LoVo (cell line): ENCODE data around the gene TEAD3.

ENCODE experiments used
- DNase-seq: peaks from one replicate; pipeline ENCODE4 v3.0.0-alpha.2; 2016; ENCODE audit warnings: low spot score

The TEAD3 gene

DNA sequence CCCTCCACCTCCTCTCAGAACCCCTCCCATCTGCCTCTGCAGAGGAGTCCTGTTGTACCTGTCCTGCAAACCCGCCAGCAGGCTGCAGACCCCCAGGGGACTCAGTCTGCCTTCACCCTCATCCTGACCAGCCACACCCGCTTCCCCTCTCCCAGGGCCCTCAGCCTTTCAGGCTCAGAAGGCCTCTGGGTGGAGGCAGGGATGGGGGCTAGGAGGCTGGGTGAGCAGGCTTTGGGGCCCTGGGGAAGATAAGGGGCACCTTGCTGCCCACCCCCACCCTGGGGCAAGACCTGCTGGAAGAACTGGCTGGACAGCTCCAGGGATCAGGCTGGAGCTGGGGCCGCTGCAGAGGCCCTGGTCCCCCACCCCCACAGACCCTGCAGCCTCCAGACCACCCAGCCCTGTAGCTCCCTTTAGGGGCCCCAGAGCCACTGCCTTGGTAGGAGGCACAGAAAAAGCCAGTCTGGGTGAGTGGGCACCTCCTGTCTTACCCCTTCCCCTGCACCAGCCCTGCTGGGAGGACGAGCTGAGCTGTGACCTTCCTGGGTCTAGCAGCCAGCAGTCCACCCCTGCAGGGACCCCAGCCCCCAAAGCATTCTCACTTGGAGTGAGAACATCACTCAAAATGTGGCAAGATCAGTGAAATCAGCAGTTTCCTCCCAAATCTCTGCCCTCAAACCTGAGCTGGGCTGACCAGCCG lies 5.2 kb downstream of the TEAD3 start:
- DNase-seq = no peak

DNA sequence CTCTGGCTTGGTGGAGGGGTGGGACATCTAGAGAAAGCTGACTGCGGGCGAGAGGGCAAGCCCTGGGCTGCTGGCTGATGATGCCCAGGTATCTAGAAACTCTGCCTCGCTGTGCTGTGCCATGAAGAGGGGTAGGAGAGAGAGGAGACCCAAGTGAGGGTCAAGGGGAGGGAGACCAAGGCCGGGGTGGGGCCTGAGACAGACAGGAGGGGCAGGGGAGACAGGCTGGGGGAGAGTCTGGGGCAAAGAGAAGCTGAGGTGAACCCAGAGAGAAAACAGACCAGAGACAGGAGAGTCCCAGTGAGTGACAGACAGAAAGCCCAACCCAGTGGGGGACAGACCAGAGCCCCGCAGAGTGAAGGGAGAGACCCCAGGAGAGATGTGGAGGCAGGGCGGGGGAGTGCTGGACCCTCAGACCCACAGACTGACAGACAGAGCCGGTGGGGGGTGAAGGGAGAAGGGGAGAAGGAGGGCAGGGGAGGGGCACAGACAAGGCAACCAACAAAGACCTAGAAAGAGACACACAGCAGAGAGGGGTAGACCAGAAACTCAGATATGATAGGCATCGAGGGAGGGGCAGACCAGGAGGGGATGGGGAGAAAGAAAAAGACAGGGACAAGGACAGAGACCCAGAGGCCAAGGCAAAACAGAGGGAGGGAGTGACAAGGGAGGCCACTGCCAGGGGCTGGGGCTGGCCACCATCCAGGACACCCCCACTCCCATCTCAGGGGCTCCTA lies 5.9 kb downstream of the TEAD3 start:
- no peak for DNase-seq

DNA sequence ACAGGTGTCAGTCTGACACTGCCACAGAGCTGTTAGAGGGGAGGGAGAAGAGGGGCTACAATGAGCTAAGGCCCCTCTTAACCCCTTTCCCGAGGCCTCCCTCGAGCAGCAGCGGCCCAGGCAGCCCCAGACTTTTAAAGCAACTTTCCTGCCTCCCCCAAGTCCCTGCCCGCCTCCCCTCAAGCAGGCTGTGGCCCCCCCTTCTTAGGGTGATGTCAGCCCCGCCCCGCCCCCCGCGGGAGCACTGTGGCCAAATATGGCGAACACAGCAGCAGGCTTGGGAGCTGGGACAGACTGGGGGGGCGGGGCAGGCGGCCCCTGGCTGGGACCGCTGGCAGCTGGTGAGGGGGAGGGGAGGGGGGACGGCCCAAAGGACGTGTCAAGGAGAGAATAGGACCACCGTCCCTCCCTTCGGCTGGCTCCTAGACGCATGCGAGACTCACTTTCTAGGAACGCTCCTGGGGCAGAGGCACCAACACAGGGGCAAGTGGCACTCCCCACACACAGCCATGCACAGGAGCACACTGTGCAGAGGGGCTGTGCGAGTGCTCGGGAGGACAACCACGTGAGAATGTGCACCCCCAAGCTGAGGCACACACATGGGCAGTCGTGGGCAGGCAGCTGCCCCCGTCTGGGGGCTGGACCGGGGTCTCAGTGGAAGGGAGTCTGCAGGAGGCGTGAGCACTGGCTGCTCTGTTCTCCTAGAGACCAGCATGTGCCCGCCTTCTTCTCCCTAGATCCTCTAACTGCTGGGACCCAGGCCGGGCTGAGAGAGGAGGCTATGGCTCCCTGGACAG lies 6.7 kb downstream of the TEAD3 start:
- DNase-seq = no peak

DNA sequence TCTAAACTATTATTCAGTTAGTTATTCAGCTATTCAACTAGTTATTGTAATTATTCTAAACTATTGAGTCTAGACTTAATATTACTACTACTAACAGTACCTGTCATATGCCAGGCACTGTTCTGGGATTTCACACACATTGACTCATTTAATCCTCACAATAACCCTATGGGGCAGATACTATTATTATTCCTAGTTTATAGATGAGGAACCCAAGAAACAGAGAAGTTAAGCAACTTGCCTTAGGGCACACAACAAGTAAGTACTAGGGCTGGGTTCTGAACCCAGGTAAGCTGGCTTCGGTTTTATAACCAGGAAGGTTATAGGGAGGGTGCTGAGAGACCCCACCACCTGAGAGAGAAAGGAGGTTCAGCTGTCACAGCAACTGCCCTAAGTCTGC lies 7.8 kb downstream of the TEAD3 start:
- DNase-seq = no peak

DNA sequence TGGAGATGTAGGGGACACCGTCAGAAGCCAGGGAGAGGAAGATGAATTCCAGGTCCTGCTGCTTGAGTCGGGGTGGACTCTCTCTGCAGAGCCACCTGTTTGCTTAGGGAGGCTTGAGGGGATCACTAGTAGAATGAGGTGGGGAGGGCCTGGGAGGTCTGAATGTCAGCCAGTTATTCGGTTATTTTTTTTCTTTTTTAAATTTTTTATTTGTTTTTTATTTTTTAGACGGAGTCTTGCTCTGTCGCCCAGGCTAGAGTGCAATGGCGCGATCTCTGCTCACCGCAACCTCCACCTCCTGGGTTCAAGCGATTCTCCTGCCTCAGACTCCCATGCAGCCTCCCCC lies 8.4 kb downstream of the TEAD3 start:
- no peak for DNase-seq

DNA sequence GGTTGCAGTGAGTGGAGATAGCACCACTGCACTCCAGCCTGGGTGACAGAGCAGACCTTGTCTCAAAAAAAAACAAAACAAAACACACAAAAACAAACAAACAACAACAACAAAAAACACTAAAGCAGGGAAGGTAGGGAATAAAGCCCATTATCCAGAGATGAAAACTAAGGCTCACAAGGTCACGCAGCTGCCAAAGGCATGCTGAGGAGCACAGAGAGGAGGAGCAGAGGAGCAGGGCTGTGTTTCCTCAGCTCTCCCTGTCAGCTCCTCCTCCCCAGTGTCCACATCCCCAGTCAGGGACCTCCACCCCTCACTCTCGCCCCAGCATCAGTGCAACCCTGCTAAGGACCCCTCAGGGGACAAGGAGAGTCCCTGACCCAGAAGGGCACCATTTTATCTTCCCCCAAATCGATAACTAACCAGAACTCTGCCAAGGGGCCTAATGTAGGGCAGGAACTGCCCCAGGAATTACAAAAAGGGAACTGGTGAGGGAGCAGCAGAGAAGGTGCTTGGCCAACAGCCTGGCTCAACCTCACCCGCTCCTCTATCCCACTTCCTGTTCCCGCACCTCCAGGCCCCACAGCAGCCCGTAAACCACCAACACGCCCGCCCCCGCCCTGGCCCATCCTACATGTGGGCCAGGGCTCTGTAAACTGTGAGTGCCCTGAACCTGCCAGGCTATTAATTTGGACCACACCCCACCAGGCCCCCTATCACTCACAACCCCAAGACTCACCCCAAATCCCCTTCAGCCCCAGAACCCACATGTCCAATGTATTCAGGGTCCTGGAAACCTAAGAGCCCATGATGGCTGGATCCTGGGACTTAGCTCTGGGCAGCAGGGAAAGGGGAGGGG lies 9.0 kb downstream of the TEAD3 start:
- peak; percentile 58 for DNase-seq

DNA sequence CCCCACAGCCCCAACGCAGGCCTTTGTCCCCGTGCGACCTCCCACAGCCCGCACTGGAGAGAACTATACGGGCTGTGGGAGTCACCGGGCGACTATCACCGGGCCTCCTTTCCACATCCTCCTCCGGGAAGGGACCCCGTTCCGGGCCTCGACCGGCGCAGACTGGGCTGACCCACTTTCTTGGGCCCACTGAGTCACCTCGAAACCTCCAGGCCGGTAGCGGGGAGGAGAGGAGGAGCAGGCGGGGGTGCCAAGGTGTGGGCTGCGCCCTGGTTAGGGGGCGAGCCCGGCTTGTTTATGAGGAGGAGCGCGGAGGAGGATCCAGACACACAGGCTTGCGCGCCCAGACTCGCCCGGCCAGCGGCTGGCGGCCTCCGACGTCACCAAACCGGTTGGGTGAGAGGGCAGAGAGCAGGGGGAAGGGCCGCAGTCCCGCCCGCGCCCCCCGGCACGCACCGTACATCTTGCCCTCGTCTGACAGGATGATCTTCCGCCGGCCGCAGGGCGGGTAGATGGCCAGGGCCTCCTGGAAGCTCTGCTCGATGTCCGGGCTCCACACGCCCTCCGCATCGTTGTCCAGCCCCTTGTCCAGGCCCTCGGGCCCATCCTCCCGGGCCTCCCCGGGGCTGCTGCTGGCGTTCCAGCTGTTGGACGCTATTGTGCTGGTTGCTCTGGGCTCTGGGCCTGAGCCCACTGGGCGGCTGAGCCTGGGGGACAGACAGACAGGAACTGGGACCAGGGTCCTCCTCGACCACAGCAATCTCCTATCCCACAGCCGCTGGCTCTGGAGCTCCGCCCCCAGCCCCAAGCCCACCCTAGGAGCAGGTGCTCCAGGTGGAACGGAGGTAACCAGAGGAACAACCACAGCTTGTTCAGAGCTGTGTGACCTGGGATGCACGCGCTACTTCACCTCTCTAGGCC lies 10.6 kb downstream of the TEAD3 start:
- no peak for DNase-seq

DNA sequence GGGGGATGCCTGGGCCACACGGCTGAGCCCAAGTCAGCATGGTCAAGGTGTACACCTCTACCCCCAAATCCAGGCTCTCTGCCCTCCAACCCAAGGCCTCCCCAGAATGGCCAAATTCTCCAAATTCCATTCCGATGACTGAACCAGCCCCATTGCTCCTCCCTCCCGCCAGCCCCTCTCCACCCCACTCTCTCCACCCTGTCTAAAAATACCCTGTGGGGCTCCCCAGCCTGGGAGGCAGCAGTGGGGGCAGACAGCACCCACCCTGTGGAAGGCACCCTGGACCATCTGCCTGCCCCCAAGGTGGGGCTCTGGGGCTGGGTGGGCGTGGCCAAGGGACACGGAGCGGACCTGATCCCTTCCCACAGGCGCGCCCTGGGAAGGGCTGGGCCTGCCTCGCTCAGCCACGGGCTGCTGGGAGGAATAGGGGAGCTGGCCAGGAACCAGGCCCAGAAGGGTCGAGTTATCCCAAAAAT lies 11.4 kb downstream of the TEAD3 start:
- no peak for DNase-seq

DNA sequence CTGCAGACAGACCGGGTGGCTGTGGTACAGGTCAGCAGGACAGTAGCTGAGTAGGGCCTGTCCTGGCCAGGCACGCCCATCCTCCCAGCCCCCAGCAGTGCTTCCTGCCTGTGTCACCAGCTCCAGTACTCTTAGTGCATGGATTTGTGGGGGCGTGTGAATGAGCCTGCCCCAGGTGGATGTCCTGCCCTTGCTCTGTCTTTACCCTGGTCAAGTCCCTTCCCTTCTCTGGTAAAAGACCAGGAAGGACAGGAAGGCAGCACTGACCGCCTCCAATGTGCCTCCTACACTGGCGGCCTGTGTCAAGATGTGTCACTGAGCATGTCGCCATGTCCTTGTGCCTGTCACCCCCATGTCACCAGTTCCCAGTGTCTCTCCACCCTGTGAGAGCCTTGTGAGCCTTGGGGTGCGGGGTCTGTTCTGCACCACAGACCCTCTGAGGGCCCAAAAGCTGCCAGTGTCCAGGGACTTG lies 11.9 kb downstream of the TEAD3 start:
- DNase-seq = no peak

DNA sequence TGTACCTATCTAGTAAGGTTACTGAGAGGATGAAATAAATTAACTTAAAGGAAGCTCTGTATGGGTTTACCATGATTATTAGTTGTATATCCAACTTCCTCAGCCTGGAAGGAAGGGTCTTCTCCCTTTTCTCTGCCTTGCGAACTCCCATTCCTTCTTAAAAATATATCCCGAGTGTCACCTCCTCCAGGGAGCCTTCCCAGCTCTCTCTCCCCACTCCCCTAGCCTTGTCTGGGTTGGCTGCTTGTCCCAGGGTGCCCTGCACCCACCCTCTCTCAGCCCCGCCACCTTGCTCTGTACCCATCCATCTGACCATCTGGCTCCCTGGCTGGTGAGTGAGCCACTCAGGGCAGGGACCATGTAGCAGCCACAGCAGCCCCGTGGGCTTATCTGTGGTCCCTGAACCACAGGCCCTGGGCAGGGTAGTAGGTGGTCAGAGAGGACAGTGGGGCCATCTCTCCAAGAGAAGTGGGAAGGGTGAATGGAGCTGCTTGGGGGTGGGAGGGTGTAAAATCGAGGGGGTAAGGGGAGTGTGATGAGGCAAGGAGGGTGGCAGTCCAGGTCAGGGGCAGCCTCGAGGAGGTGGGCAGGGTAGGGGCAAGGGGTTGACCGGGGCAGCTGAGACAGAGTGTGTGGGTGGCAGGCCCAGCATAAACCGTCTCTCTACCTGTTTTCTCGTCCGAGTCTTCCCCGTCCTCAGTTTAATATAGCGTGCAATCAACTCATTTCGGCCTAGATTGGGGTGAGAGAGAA lies 12.8 kb downstream of the TEAD3 start:
- DNase-seq = no peak

DNA sequence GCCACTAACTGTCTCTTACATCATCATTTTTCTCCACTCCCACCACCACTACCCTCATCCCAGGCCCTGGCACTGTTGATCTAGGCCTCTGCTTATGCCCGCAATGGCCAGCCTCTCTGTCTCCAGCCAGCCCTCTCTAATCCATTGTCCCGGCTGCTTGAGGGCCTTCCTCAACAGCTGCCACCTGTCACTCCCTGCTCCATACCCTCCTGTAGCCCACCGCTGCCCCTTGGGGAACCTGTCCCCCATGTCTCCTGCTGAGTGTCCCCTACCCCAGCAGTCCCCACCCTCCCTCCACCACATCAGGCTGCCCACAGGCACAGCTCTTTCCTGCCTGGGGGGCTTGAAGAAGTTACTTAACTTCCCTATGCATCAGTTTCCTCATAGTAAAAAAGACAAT lies 13.4 kb downstream of the TEAD3 start:
- no peak for DNase-seq

DNA sequence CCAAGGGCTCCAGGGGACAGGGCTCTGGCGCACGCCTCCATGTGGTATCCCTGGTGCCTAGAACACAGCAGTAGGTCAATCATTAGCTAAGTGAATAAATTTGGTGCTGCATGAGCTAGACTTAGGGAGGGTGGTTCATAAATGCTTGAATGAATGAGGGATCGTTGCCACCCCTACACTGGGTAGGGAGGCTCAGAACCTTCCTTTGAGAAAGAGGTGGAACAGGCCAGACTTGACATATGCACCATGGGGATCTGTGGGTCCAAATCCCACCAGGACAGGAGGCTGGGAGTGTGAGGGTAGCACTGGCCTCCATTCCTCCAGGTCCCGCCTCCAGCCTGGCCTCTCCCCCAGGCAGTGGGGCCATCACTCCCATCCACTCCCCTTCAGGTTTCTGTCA lies 13.8 kb downstream of the TEAD3 start:
- DNase-seq = no peak

DNA sequence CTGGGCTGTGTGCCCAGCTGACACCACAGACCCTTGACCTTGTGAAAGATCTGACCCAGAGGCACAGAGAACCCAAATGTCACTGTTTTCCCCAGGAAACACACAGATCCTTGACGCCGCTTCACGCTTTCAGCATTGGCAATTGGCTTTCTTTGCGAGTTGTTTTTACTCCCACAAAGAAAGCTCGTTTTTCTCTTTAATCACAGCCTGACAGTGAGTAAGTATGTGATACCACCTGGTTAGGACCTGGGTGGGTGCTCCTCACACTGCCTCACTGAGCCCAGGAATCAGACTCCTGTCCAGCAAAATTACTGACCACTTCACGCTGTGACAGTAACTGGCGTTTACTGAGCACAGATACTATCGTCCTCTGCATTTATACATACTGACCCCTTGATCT lies 15.7 kb downstream of the TEAD3 start:
- no peak for DNase-seq

DNA sequence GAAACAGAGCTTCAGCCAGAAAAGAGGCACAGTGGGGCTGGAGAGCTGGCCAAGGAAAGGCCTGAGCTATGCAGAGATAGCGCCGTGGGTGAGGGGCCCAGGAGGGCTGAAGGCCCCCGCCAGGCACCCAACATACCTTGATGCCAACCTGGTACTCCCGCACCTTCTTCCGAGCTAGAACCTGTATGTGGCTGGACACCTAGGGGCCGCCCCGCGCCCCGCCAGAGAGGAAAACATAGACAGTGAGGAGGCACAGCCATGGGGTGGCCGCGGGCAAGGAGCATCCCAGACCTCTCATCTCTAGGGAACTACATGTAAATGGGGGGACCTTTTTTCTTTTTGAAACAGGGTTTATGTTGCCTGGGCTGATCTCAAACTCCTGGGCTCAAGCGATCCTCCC lies 16.7 kb downstream of the TEAD3 start:
- no peak for DNase-seq

DNA sequence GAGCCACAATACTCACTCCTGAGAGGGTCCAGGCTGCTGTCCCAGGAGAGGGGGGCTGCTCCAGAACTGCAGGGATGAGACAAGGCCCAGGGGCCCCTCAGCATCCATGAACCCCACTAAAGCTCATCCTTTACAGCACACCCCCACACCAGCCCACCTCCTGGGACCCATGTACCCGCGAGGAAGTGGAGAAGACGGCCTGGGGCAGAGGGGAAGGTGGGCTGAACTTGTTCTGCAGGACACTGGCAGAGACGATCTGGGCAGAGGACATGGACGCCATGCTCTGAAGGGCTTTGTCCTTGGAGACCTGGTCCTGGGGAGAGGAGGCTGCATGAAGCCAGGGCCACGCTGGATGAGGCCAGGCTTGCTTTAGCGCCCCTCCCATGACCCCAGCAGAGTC lies 18.6 kb downstream of the TEAD3 start:
- no peak for DNase-seq

DNA sequence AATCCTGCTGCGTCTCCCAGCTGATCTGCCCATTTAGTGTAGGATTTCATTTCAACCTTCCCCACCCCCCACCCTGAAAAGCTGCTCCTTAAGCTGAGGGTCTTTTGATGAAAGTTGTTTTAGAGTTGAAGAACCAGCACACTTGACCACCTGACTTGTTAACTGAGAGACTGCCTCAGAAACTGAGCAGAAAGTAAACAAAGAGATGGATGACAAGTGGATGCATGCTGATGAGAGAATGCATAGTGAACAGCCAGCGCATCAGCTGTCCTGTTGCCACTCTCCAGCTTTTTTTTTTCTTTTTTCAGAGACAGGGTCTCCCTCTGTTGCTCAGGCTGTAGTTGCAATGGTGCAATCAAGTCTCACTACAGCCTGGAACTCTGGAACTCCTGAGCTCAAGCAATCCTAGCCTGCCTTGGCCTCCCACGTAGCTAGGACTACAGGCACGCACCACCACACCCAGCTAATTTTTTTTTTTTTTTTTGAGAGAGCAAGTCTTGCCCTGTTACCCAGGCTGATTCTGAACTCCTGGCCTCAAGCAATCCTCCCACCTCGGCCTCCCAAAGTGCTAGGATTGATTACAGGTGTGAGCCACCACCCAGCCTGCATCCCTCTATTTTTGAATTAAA lies 19.2 kb downstream of the TEAD3 start:
- DNase-seq = no peak

DNA sequence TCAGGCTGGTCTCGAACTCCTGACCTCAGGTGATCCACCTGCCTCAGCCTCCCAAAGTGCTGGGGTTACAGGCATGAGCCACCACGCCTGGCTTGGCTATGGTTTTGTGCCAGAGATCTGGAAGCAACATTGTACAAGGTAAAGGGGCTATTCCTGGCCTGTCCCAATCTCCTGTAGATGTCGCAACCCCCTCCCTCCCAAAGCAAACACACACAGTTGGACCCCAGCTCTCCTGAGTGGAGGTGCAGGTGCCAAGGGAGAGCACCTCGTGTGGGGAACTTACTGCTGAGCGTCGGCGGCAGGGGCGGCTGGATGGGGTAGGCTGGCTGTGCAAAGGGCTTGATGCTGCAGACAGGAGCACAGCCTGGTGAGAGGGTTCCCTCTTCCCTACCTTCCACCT lies 19.9 kb downstream of the TEAD3 start:
- DNase-seq = no peak

DNA sequence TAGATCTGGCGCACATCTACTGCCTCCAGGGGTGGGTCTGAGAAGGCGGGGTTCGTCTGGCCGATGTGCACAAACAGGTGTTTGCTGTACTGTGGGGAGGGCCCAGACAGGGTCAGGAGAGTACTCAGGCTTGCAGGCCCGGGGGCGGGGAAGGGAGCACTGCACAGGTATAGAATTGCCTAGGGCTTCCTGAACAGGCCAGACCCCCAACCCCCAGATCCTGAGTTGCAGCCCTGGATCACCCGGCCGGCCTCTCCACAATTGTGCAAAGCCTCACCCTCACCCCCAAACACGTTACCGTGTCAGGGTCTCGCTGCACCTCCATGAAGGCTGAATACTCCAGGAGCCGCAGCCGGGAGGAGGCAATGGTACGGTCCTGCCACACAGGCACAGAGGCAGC lies 20.9 kb downstream of the TEAD3 start:
- no peak for DNase-seq

DNA sequence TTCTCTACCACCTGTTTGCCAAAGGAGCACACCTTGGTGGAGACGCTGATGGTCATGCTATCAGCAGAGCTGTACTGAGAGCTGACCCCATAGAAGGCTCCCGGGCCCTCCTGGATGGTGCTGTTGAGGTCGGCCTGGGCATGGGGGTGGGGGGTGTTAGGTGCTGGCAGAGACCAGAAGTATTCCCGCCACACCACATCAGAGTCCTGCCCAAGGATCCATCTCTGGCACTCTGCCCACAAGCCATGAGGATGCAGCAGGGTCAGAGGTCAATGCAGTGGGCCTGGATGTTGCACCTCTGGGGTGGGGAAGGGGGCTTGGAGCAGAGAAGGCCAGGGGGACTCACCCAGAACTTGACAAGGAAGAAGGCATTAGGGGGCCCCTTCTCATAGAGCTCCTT lies 21.3 kb downstream of the TEAD3 start:
- no peak for DNase-seq
